K562 (cell line): ENCODE results near the gene SLC39A5.

Source experiments
- ARNT ChIP-seq, 2 experiments: fragments of 450-650 bp; IDR thresholded peaks; 2 replicates each; pipeline ENCODE4 v1.6.1; 2016; ENCODE audit warnings: mild to moderate bottlenecking in 1 of 2
- CREM ChIP-seq: IDR thresholded peaks from 2 replicates; pipeline ENCODE4 v1.6.1; 2014; ENCODE audit warnings: antibody characterized with exemption, low read depth
- KLF10 ChIP-seq: fragments of 250-450 bp; sonication (Bioruptor Pico); IDR thresholded peaks from 2 replicates; pipeline ENCODE4 v1.6.1; 2021; ENCODE audit warnings: matching md5 sums
- MAFK ChIP-seq: IDR thresholded peaks from 2 replicates; pipeline ENCODE4 v1.6.1; 2011; ENCODE audit warnings: low read length, improper control_type of control experiment
- NFE2L1 ChIP-seq: fragments of 450-650 bp; IDR thresholded peaks from 2 replicates; pipeline ENCODE4 v1.6.1; 2016; ENCODE audit warnings: missing genetic modification characterization, low read depth, mild to moderate bottlenecking, missing compliant biosample characterization, moderate library complexity, borderline replicate concordance
- SMC3 ChIP-seq: conservative IDR thresholded peaks from 2 replicates; pipeline ENCODE4 v1.6.1; 2011; ENCODE audit warnings: low read depth, low read length, improper control_type of control experiment; ENCODE audit not compliant: insufficient read depth
- WHSC1 ChIP-seq: IDR thresholded peaks from one replicate; pipeline ENCODE4 v1.6.1; 2012; ENCODE audit warnings: low read length, control low read depth, inconsistent platforms
- ZFP30 ChIP-seq: fragments of 250-450 bp; sonication (Bioruptor Pico); IDR thresholded peaks from 2 replicates; pipeline ENCODE4 v1.8.0; 2022; ENCODE audit warnings: moderate library complexity, mild to moderate bottlenecking, inconsistent platforms, borderline replicate concordance
- ZFX ChIP-seq: sonication (generic); formaldehyde crosslinking; IDR thresholded peaks from 2 replicates; pipeline ENCODE4 v1.8.0; 2022; ENCODE audit warnings: mild to moderate bottlenecking, missing genetic modification reagents, moderate library complexity
- ZNF239 ChIP-seq: fragments of 250-450 bp; sonication (Bioruptor Pico); IDR thresholded peaks from 2 replicates; pipeline ENCODE4 v1.4.0; 2020; ENCODE audit warnings: mild to moderate bottlenecking

DNA sequence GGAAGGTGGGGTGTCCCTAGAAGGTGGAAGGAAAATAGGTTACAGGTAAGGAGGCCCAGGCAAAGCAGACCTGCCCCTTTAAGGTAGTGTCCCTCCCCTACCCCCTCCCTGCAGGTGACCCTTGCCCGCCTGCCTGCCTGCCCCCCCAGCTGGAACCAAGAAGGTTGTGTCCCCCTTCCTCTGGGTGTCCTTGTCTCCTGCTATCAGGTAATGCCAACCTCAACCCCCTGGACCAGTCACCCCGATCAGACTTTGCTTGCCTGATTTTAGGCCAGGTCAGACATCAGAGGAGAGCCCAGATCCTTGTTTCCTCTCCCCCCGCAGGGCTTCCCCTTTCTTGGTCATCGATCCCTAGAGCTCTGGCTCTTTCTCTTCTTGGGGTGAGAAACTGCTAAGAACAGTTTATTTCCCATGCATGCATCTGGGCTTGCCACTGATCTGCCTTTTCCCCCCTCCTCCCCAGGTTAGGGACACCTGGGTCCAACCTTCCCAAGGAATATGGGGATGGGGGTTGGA is at the start of gene SLC39A5:
- TF ChIP-seq CREM = no peak
- no peak for TF ChIP-seq SMC3
- TF ChIP-seq ZFX (CRISPR knock-in tag) = no peak
- no peak for TF ChIP-seq MAFK
- TF ChIP-seq ARNT (IDR thresholded peaks at IDR 0.05) = no peak
- no peak for TF ChIP-seq NFE2L1 (tag)
- no peak for TF ChIP-seq WHSC1
- no peak for TF ChIP-seq ZNF239 (CRISPR knock-in tag)
- no peak for TF ChIP-seq ZFP30 (CRISPR knock-in tag)
- TF ChIP-seq KLF10 = no peak
